Measurements from ENCODE around the gene TRAPPC3.
A peak's percentile ranks its signal among the peaks of the same experiment; 100 is the strongest.

Gene TRAPPC3

GRCh38 chr1:36151134-36151844 is 2.0 kb upstream of the TRAPPC3 start:
- no peak for DNase-seq

- DNase-seq: peak; percentile 88
Observed at GRCh38 chr1:36150296-36151133, 1.2 kb upstream of the TRAPPC3 start.

DNA sequence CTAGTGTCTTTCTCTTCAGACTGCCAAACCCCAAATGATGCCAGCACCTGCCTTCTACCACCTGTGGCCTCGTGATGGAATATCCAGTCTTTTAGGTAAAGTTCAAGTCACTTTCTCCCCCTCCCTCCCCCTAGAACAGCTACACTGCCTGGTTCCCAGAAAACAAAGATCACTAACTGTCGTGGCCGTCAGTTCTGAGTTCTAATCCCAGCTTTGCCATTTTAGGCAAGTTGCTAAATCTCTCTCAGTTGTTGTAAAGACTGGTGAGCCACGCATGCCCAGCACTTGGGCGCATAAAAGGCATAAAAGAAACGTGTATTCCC is 648 bp upstream of the TRAPPC3 start:
- no peak for DNase-seq

GRCh38 chr1:36148821-36149236 is 457 bp downstream of the TRAPPC3 start:
- DNase-seq: no peak

DNA sequence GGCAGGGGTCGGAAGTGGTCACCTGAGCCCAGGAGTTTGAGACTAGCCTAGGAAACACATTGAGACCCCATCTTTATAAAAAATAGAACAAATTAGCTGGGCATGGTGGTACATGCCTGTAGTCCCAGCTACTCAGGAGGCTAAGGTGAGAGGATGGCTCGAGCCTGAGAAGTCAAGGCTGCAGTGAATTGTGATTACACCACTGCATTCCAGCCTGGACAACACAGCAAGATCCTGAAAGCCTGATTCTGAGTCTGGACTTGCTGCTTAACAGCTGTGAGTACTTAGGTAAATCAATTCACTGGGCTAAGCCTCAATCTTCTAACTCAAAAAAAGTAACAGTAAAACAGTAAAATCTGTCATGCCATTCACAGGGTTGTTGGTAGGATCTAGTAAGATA is 4.9 kb downstream of the TRAPPC3 start:
- DNase-seq: no peak

- DNase-seq: no peak
Observed at GRCh38 chr1:36143424-36143823, 5.9 kb downstream of the TRAPPC3 start.

- DNase-seq: no peak
Observed at GRCh38 chr1:36142121-36142520, 7.2 kb downstream of the TRAPPC3 start.

DNA sequence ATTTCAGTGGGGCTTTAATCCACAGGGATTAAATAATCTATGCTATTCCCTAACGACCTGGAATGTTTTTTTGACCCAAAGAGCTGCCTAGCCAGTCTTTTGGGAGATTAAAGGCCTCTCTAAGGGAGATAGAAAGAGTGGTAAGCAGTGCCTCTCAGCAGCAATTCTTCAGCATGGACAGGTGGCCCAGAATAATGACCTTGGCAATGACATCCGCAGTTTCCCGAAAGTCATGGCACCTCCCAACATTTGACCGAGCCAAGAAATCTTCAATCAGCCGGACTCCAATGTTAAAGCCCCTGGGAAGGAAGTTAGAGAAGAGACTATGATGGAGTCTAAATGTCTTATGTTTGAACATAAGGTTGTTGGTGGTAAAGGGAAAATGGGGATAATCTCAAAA is 9.8 kb downstream of the TRAPPC3 start:
- DNase-seq: no peak

DNA sequence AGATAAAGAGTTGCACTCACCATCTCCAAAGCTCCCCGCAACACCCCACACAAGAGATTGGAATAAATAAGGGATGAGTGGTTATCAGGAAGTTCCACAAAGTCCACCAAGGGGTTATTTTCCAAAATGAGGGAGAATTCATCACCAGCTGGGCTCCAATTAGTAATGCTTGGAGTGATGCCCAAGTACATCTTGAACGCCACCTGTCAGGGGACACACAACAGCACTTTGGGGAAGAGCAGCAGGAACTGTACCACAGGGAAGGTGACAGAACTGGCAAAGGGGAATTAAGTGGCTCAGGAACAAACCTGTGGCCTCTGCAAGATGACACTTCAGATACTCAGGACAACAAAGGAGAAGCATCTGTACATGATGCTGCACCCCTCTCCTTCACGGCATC is 11.5 kb downstream of the TRAPPC3 start:
- no peak for DNase-seq

GRCh38 chr1:36137226-36137625 is 12.1 kb downstream of the TRAPPC3 start:
- no peak for DNase-seq

GRCh38 chr1:36136535-36136934 is 12.8 kb downstream of the TRAPPC3 start:
- no peak for DNase-seq

- DNase-seq: no peak
Observed at GRCh38 chr1:36135796-36136195, 13.5 kb downstream of the TRAPPC3 start.

DNA sequence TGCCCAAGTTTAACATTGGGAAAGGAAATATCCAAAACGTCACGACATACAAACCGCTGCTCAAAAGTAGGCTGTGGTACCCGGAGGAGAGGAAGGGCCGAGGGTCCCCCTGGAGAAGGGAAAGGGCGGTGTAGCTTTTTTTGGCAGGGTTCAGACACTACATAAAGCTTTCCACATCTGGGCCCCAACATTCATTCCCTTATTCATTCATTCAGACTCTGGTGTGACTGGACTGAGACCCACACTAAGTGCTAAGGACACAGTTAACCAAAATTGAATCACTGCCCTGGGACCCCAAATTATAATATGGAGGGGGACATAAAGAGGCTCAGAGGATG is 14.0 kb downstream of the TRAPPC3 start:
- DNase-seq: no peak

DNA sequence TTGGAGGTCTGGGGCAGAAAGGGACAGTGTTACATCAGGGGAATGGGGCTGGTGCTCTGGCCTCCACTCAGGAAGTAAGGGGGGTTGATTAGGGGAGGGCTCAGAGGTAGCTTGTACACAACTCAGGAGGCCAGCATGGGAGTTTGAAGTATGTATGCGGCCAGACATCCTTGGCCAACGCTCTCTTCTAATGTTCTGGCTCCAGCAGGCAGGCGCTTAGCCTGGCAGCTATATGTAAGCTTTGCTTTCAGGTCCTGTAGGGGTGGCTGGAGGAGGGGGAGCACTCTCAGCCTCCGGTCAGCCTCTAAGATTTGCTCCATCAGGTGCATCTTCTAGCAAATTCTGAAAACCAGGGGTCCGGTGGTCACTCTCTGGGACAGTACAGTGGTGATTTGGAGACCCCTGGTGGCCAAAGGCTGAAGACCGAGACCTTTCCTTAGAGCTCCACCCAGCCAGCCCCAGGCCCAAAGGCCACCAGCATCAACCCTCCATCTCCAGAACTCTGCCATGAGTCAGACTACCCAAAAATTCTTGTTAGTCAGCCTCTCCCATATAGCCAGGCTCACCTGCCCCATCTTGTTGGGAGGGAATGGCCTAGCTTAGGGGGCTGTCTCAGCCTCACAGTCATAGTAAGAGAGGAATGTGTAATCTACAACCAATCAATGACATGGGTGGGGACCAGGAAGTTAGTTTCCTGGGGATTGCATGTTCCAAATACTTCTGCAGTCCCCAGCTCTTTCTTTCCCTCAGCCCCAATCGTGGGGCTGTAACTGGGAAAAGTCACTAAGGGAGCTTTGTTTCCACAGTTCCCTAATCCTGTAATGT is 14.6 kb downstream of the TRAPPC3 start:
- DNase-seq: peak; percentile 38

DNA sequence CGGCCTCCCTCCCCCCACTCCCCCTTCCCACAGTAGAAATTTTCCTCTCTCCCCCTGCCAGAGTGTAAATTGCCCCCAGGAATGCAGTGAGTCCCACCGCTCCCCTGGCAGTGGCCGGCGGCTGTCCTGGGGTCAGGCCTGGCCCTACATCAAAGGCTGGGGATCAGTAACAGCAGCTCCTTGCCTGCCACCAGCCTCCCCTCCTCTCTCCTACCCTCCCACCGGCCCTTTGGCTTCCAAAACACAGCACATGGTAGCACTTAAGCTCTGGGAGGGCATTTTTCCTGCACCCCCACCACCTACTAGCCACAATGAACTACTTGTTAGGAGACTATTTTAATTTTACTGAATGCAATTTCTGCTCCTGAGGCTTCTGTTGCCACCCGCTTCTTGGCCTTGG is 15.3 kb downstream of the TRAPPC3 start:
- no peak for DNase-seq

DNA sequence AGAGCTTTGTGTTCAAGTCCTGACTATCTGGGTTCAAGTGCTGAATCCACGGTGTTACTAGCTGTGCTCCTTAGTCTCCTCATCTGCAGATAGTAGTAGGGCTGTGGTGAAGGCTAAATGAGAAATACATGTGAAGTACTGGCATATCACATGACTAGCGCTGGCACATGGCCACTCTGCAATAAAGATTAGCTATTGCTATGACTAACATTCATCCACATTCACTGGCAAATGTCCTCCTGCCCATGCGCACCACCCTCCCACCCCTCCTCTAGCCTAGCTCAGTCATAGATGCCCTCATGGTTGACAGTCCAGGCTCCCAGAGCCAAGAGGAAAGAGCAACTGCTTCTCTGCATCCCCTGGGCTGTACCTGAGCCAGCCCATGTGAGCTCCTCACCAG is 15.8 kb downstream of the TRAPPC3 start:
- no peak for DNase-seq

- no peak for DNase-seq
Observed at GRCh38 chr1:36132029-36132428, 17.3 kb downstream of the TRAPPC3 start.

DNA sequence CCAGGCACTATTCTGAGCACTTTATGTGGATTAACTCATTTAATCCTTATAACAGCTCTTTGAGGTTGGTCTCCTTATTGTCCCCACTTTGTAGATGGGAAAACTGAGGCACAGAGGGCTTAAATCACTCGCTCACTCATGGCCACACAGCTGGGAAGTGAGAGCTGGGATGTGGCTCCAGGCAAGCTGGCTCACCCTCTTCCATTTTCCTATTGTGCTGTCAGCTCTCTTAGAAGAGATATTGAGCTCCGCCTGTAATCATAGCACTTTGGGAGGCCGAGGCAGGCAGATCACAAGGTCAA is 20.4 kb downstream of the TRAPPC3 start:
- no peak for DNase-seq

DNA sequence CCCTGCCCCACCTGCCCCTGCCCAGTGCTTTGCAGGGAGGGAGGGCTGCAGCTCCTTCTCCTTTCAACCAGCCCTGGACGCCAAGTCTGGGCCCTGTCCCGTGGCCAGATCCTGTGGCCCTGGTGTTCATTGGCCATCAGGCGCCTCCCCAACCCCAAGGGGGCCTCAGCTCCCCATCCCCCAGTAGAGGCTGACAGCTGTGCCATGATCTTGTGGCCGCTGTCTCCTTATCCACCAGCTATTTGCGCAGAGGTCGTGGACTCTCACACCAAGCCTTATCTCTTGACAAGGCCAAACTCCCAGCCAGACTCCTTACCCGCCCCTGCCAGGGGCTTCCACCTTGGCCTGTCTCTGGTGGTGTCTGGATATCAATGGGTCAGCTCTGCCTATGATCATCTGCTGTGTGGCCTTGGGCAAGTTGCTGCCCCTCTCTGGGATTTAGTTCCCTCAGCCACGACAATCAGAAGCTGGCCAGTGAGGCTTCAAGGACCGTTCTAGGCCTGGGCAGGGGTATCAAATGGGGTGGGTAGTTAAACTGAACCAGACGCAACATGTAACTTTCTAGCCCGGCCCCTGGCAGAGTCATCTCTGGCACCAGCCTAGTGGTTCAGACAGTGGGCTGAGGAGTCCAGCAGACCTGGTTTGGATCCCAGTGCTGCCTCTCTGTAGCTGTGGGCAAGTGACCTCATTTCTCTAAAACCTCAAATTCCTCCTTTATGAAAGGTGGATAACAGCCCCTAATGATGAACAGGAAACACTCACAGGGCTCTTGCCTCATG is 21.0 kb downstream of the TRAPPC3 start:
- DNase-seq: no peak

- no peak for DNase-seq
Observed at GRCh38 chr1:36126797-36127500, 22.3 kb downstream of the TRAPPC3 start.

- no peak for DNase-seq
Observed at GRCh38 chr1:36126005-36126716, 23.1 kb downstream of the TRAPPC3 start.

All from CD4-positive, alpha-beta T cell treated with Interleukin-15 for 1 hour (primary cell).